ENCODE measurements around the gene ZNF597. TPM values are rescaled to one million over a fixed set of nuclear protein-coding genes. Genes with fewer than 3 reads are reported as not detected.

Gene ZNF597
- total RNA-seq, 1 experiment from 2014 or later: 3.2 TPM

GRCh38 chr16:3389663-3390338, 53.5 kb downstream of the ZNF597 start:
- CTCF ChIA-PET: no interaction called here
- no TSS peak for BruUV-seq (replicated peaks)

More at GRCh38 chr16:3389663-3390338, 53.5 kb downstream of the ZNF597 start:
- TF ChIP-seq, protein P1, sequence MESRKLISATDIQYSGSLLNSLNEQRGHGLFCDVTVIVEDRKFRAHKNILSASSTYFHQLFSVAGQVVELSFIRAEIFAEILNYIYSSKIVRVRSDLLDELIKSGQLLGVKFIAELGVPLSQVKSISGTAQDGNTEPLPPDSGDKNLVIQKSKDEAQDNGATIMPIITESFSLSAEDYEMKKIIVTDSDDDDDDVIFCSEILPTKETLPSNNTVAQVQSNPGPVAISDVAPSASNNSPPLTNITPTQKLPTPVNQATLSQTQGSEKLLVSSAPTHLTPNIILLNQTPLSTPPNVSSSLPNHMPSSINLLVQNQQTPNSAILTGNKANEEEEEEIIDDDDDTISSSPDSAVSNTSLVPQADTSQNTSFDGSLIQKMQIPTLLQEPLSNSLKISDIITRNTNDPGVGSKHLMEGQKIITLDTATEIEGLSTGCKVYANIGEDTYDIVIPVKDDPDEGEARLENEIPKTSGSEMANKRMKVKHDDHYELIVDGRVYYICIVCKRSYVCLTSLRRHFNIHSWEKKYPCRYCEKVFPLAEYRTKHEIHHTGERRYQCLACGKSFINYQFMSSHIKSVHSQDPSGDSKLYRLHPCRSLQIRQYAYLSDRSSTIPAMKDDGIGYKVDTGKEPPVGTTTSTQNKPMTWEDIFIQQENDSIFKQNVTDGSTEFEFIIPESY (IDR thresholded peaks at IDR 0.05; ENCODE audit: extremely low read depth, insufficient replicate concordance, low read length): no peak
- no peak for TF ChIP-seq ZNF274 (IDR thresholded peaks at IDR 0.05; ENCODE audit: low read depth, low read length)
- no peak for TF ChIP-seq EZH2 (IDR thresholded peaks at IDR 0.05)
- TF ChIP-seq JUND (IDR thresholded peaks at IDR 0.05): no peak
- TF ChIP-seq SP1 (IDR thresholded peaks at IDR 0.05; ENCODE audit: low read depth): no peak
- no peak for TF ChIP-seq ELF1 (IDR thresholded peaks at IDR 0.05; ENCODE audit: borderline replicate concordance, low read depth)
- TF ChIP-seq, protein P2, sequence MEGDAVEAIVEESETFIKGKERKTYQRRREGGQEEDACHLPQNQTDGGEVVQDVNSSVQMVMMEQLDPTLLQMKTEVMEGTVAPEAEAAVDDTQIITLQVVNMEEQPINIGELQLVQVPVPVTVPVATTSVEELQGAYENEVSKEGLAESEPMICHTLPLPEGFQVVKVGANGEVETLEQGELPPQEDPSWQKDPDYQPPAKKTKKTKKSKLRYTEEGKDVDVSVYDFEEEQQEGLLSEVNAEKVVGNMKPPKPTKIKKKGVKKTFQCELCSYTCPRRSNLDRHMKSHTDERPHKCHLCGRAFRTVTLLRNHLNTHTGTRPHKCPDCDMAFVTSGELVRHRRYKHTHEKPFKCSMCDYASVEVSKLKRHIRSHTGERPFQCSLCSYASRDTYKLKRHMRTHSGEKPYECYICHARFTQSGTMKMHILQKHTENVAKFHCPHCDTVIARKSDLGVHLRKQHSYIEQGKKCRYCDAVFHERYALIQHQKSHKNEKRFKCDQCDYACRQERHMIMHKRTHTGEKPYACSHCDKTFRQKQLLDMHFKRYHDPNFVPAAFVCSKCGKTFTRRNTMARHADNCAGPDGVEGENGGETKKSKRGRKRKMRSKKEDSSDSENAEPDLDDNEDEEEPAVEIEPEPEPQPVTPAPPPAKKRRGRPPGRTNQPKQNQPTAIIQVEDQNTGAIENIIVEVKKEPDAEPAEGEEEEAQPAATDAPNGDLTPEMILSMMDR (IDR thresholded peaks at IDR 0.05 in 2 of 3, conservative IDR thresholded peaks at IDR 0.05 in 1 of 3; ENCODE audit: borderline replicate concordance in 1 of 3, insufficient read depth in 1 of 3, low read depth in 2 of 3, low read length in 2 of 3): no peak
- no peaks in the 10 kb centered on the region for H3K27me3 ChIP-seq (ENCODE audit: insufficient read depth, low read length)
- no peaks in the 10 kb centered on the region for H3K4me1 ChIP-seq (ENCODE audit: control insufficient read depth in 1 of 2, insufficient read depth in 2 of 2, low read length in 2 of 2)
- no peaks in the 10 kb centered on the region for H4K20me1 ChIP-seq (ENCODE audit: insufficient read depth)
- peaks cover 46% of the 10 kb centered on the region for H3K79me2 ChIP-seq (ENCODE audit: insufficient read depth, low read length)
- ATAC-seq: no peak
- RAD21 ChIA-PET (ENCODE audit: low non-redundant PET in 1 of 2, low total read pairs in 2 of 2, uncharacterized antibody in 2 of 2, unreplicated experiment in 2 of 2): no interaction called here
- no peaks in the 10 kb centered on the region for H3K9me2 ChIP-seq (ENCODE audit: insufficient read depth)
- H3K9ac ChIP-seq (ENCODE audit: low read length): no peak overlapping the region
- H2AFZ ChIP-seq (ENCODE audit: low read depth, low read length, poor library complexity, severe bottlenecking): no peak overlapping the region
- DNase-seq (ENCODE audit: low read depth, low spot score): no peak
- peaks cover 1 to 6% of the 10 kb centered on the region in 2 experiments; a peak in 2 of 4 replicates for H3K9me3 ChIP-seq (ENCODE audit: control insufficient read depth in 1 of 2, insufficient read depth in 1 of 2, low read depth in 1 of 2, low read length in 2 of 2)
- H3K4me3 ChIP-seq (replicated peaks in 1 of 2; ENCODE audit: low read depth in 1 of 2, low read length in 2 of 2): no peak overlapping the region
- no peak overlapping the region for H3K27ac ChIP-seq (ENCODE audit: low read depth, low read length)
- peaks cover 21 to 46% of the 10 kb centered on the region in 2 experiments; a peak in 3 of 4 replicates for H3K36me3 ChIP-seq (ENCODE audit: control insufficient read depth in 1 of 2, insufficient read depth in 2 of 2, low read length in 2 of 2)
- no peak overlapping the region for H3K4me2 ChIP-seq (ENCODE audit: low read length)
- POLR2A ChIA-PET: no interaction called here
- intact Hi-C loops (cut with micrococcal nuclease): loop anchor here (10.0 kb wide), 1 partner anchor 85 kb away; the partner anchor contains the start of genes TIGD7 and ZNF75A
